ENCODE measurements around the gene NRXN2.

Gene NRXN2

DNA sequence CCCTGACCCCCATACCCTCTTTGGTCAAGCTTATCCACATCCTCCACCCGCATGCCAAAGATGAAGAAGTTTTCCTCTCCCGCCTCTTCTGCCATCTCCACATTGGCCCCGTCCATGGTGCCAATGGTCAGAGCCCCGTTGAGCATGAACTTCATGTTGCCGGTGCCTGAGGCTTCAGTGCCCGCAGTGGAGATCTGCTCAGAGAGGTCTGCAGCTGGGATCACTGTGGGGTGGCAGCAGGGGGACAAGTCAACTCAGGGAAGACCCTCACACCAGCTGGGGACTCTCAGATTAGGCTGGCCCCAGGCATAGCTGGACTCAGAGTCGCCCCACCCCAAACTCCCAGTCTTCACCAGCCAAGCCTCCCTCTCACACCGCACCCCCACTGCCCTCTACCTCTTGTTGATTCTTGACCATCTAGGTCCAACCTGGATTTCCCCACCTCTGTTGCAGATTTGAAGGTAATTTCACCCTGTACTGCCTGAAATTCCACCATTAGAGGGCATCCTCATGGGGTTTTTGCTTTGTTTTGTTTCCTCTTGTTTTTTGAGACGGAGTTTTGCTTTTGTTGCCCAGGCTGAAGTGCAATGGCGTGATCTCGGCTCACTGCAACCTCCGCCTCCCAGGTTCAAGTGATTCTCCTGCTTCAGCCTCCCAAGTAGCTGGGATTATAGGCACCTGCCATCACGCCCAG lies 27.5 kb upstream of the NRXN2 start:
- peaks cover 26% of the 10 kb centered on the region for H3K4me1 ChIP-seq (ENCODE audit: control insufficient read depth, low read length)
- H3K36me3 ChIP-seq (ENCODE audit: control insufficient read depth, low read length) = no peaks in the 10 kb centered on the region
- no peaks in the 10 kb centered on the region for H3K9me3 ChIP-seq (ENCODE audit: control insufficient read depth, insufficient read depth, low read length)
- H3F3A ChIP-seq (ENCODE audit: control insufficient read depth, insufficient read depth) = peaks cover 6% of the 10 kb centered on the region
- no peak overlapping the region for H3K4me2 ChIP-seq (ENCODE audit: low read length)
- H3K79me2 ChIP-seq (ENCODE audit: control insufficient read depth, low read length) = no peaks in the 10 kb centered on the region
- H3K27me3 ChIP-seq (ENCODE audit: control insufficient read depth, low read length) = no peaks in the 10 kb centered on the region
- H4K20me1 ChIP-seq (ENCODE audit: control insufficient read depth, insufficient read depth, low read depth, low read length) = no peaks in the 10 kb centered on the region
- no peak overlapping the region for H3K27ac ChIP-seq (ENCODE audit: low read depth, low read length)
- no peak overlapping the region for H3K4me3 ChIP-seq (ENCODE audit: low read length)
- H3K9me2 ChIP-seq (replicated peaks; ENCODE audit: control insufficient read depth, low read length) = no peaks in the 10 kb centered on the region
- TF ChIP-seq, protein P1, sequence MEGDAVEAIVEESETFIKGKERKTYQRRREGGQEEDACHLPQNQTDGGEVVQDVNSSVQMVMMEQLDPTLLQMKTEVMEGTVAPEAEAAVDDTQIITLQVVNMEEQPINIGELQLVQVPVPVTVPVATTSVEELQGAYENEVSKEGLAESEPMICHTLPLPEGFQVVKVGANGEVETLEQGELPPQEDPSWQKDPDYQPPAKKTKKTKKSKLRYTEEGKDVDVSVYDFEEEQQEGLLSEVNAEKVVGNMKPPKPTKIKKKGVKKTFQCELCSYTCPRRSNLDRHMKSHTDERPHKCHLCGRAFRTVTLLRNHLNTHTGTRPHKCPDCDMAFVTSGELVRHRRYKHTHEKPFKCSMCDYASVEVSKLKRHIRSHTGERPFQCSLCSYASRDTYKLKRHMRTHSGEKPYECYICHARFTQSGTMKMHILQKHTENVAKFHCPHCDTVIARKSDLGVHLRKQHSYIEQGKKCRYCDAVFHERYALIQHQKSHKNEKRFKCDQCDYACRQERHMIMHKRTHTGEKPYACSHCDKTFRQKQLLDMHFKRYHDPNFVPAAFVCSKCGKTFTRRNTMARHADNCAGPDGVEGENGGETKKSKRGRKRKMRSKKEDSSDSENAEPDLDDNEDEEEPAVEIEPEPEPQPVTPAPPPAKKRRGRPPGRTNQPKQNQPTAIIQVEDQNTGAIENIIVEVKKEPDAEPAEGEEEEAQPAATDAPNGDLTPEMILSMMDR (IDR thresholded peaks at IDR 0.05; ENCODE audit: low read depth, low read length, poor library complexity, severe bottlenecking) = no peak
- no peak for TF ChIP-seq EZH2phosphoT487 (IDR thresholded peaks at IDR 0.05; ENCODE audit: borderline replicate concordance, low read length)

DNA sequence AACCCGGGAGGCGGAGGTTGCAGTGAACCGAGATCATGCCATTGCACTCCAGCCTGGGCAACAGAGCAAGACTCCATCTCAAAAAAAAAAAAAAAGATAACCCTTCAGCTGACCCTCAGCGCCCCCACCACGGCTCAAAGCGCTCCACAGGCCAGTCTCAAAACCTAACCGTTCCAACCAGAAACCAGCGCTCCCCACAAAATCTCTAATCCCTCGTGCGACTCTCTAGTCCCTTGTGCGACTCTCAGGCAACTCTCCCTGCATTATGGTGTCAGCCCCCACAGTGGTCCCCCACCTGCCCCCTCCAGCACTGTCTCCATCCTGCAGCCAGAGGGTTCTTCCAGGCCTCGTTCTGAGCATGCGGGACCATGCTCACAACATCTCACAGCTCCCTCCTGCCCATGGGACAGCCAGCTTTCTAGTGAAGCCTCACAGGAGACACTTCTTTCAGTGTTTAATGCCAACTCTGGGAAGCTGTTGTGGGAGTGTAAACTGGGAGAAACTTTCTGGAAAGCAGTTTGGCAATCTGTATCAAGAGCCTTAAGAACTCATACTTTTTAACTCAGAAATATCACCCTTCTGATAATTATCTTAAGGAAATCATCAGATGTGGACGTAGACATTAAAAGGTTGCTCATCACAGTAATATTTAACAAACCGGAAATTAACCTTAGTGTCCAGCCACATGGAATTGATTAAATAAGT lies 25.1 kb upstream of the NRXN2 start:
- no peaks in the 10 kb centered on the region for H3K9me3 ChIP-seq (ENCODE audit: control insufficient read depth, insufficient read depth, low read length)
- no peak overlapping the region for H3K27ac ChIP-seq (ENCODE audit: low read depth, low read length)
- H3K27me3 ChIP-seq (ENCODE audit: control insufficient read depth, low read length) = no peaks in the 10 kb centered on the region
- no peaks in the 10 kb centered on the region for H3K36me3 ChIP-seq (ENCODE audit: control insufficient read depth, low read length)
- peaks cover 9% of the 10 kb centered on the region for H3F3A ChIP-seq (ENCODE audit: control insufficient read depth, insufficient read depth)
- peaks cover 3% of the 10 kb centered on the region; the same call in 1 of the 2 replicates for H3K79me2 ChIP-seq (ENCODE audit: control insufficient read depth, low read length)
- H4K20me1 ChIP-seq (ENCODE audit: control insufficient read depth, insufficient read depth, low read depth, low read length) = no peaks in the 10 kb centered on the region
- no peak overlapping the region for H3K4me3 ChIP-seq (ENCODE audit: low read length)
- H3K9me2 ChIP-seq (replicated peaks; ENCODE audit: control insufficient read depth, low read length) = no peaks in the 10 kb centered on the region
- TF ChIP-seq, protein P1 (IDR thresholded peaks at IDR 0.05; ENCODE audit: low read depth, low read length, poor library complexity, severe bottlenecking) = no peak
- no peak for TF ChIP-seq EZH2phosphoT487 (IDR thresholded peaks at IDR 0.05; ENCODE audit: borderline replicate concordance, low read length)
- peaks cover 40% of the 10 kb centered on the region for H3K4me1 ChIP-seq (ENCODE audit: control insufficient read depth, low read length)
- no peak overlapping the region for H3K4me2 ChIP-seq (ENCODE audit: low read length)

DNA sequence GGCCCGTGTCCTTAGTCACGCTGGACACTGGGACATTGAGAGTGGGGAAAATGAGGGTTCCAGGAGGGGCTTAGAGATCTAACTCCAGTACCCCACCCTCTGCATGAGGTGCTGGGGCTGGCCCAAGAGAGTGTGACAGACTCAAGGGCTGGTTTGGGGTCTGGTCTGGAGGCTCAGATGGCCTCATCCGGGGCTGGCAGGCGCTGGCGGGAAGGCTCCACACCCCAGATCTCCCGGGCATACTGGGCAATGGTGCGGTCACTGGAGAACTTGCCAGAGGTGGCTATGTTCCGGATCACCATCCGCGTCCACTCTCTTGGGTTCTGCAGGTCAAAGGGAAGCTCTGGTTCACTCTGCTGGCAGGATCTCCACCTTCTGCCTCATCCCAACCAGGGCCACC lies 23.5 kb upstream of the NRXN2 start:
- Histone ChIP-seq H3K27me3 (ENCODE audit: control insufficient read depth, low read length) (no peaks in the 10 kb centered on the region), H3K9me3 (ENCODE audit: control insufficient read depth, insufficient read depth, low read length) (no peaks in the 10 kb centered on the region), H4K20me1 (ENCODE audit: control insufficient read depth, insufficient read depth, low read depth, low read length) (peaks cover 6% of the 10 kb centered on the region; the same call in 1 of the 2 replicates), H3F3A (ENCODE audit: control insufficient read depth, insufficient read depth) (peaks cover 9% of the 10 kb centered on the region), H3K9me2 (replicated peaks; ENCODE audit: control insufficient read depth, low read length) (no peaks in the 10 kb centered on the region), H3K27ac (ENCODE audit: low read depth, low read length) (peak overlapping the region; percentile 93), H3K4me2 (ENCODE audit: low read length) (peak overlapping the region; percentile 93), H3K36me3 (ENCODE audit: control insufficient read depth, low read length) (peaks cover 6% of the 10 kb centered on the region; the same call in 1 of the 2 replicates), H3K4me3 (ENCODE audit: low read length) (peak overlapping the region; percentile 77), H3K4me1 (ENCODE audit: control insufficient read depth, low read length) (peaks cover 44% of the 10 kb centered on the region), H3K79me2 (ENCODE audit: control insufficient read depth, low read length) (peaks cover 15% of the 10 kb centered on the region)
- no peak for TF ChIP-seq EZH2phosphoT487 (IDR thresholded peaks at IDR 0.05; ENCODE audit: borderline replicate concordance, low read length)
- TF ChIP-seq, protein P1 (IDR thresholded peaks at IDR 0.05; ENCODE audit: low read depth, low read length, poor library complexity, severe bottlenecking) = no peak
